Stimulated activated CD8-positive, alpha-beta memory T cell treated with anti-CD3 and anti-CD28 coated beads, Interleukin-2, amount 100 ng/mL, for 1 hour (primary cell): ENCODE measurements around the gene CNNM4.

Experiments used
- DNase-seq, 2 donors: peaks; one replicate each; pipeline ENCODE4 v3.0.0-alpha.2; 2020; ENCODE audit warnings: low read depth in 2 of 2

Gene CNNM4

DNA sequence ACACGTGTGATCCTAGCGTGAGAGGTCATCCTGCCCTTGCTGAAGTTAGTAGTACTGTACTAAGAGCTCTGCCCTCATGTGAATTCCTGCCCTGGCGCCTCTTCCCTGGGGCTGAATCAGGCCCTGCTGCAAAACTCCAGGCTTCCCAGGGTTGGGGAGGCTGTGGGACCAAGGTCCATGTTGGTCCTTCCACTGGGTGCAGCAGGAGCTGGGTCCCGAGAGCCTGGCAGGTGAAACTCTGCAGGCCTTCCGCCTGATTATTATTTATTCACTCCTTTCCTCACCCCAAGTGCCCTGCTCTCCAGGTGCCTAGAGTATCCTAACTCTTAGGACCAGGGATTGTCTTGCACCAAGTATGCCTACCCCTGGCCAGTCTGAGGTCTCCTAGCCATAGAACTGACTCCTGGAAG, 50.1 kb downstream of the CNNM4 start:
- DNase-seq: no peak

DNA sequence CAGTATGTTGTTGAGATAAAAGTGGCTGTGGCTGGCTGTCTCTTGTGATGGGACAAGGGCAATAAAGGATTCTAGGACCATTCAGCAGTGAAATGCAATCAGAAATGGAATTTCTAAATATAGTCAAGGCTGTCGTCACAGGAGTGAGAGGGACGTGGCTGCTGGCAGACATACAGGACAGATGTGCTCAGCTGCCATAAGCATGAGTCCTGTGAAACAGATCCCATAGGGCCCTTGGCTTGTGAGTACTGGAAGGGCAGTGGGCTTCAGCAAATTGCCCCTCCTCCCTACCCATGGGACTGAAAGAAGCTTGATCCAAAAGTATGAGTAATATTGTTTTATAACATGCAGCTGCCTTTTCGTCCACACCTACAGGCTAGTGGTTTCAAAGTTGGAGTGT, 51.2 kb downstream of the CNNM4 start:
- DNase-seq: no peak

DNA sequence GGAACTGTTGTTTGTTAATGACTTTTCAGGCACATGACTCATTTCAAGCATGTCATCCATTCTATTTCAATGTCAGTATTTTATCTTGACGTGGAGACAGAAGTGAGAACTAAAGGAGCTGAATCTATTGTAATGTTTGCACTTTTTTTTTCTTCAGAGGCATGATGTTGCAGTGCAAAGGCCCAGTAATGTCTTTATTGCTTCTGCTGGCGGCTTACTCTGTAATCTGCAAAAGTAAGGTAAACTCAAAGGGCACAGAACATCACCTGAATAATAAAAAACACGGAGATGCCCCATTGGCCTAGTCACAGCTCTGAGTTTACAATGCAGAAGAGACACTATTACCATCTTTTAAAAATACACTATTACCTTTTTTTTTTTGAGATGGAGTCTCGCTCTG, 53.0 kb downstream of the CNNM4 start:
- no peak for DNase-seq

DNA sequence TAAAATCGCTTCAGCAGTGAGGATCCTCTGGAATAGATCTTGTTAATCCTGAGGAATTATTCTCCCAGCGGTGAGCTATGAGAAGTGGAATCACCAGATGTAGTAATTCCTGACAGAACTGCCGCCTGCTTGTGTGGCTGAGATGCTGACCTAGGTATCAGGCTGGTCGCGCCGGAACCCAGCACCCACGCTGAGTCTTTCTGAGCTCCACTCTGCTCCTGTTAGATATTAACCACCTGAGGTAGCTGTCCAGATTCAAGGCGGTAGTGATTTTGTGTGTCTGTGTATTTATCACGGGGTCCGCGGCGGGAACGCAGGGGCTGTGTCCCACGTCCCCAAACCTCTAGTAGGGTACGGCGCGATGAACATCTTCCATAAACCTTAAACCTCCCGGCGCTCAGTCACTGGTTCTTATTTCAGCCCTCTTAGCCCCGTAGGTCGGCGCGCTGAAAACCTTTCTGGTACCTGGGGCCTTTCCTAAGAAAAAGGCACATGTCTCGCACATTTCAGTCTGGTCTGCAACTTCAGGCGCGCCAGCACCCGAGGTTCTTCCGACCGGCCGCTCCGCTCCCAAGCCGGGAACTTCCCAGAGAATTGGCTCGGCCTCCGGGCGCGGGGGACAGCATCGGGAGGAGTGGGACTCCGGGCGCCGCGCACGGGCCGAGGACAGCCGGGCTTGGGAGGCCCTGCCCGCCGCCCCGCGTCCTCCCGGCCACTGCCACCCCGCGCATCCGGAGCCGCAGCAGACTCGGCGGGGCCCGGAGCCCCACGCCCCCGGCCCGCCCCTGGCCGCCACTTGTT, 54.8 kb downstream of the CNNM4 start:
- no peak for DNase-seq

DNA sequence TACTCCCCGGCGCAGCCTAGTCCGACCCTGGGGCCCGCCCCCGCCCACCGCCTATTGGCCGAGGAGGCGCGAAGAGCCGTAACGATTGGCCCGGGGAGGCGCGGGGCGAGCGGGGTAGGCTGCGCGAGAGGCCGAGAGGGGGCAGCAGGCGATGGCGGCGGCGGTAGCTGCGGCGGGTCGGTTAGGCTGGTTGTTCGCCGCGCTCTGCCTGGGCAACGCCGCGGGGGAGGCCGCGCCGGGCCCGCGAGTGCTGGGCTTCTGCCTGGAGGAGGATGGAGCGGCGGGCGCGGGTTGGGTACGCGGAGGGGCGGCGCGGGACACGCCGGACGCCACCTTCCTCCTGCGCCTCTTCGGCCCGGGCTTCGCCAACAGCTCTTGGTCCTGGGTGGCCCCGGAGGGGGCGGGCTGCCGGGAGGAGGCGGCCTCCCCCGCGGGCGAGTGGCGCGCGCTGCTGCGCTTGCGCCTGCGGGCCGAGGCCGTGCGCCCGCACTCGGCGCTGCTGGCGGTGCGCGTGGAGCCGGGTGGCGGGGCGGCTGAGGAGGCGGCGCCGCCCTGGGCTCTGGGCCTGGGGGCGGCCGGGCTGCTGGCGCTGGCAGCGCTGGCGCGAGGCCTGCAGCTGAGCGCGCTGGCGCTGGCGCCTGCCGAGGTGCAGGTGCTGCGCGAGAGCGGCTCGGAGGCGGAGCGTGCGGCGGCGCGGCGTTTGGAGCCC, 55.6 kb downstream of the CNNM4 start, which contains the start of gene CNNM3:
TSS of gene CNNM3 (plus strand) at position 142 of the 709 bp plus-strand sequence. CDS start at position 152, 10 bp downstream.
- peak; percentile 91 to 92 for DNase-seq

DNA sequence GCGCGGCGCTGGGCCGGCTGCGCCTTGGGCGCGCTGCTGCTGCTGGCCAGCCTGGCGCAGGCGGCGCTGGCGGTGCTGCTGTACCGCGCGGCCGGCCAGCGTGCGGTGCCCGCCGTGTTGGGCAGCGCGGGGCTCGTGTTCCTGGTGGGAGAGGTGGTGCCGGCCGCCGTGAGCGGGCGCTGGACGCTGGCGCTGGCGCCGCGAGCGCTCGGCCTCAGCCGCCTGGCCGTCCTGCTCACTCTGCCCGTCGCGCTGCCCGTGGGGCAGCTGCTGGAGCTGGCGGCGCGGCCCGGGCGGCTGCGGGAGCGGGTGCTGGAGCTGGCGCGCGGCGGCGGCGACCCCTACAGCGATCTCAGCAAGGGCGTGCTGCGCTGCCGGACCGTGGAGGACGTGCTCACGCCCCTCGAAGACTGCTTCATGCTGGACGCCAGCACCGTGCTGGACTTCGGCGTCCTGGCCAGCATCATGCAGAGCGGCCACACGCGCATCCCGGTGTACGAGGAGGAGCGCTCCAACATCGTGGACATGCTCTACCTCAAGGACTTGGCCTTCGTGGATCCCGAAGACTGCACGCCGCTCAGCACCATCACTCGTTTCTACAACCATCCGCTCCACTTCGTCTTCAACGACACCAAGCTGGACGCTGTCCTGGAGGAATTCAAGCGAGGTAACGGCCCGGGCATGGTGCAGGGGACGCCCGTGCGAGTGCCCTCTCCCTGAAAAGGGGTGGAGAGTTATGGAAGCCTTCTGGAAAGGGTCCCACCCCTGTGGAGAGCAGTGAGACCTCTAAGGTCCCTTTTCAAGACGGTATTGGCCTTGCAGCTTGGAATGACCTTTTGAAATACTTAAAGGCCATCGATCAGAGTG, 56.4 kb downstream of the CNNM4 start:
- no peak for DNase-seq

DNA sequence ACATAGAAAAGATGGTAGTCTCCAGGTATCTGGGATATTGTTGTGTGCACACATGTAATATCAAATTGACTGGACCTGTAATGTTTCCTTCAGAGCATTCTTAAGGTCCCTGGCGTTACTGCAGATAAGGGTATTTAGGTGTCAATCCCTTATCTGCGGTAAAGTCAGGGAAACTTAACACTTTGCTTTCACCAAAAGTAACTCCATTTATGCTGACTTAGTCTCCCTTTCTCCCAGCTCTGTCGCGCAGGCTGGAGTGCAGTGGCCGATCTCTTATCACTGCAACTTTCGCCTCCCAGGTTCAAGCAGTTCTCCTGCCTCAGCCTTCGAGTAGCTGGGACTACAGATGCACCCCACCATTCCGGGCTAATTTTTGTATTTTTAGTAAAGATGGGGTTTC, 57.2 kb downstream of the CNNM4 start:
- no peak for DNase-seq

DNA sequence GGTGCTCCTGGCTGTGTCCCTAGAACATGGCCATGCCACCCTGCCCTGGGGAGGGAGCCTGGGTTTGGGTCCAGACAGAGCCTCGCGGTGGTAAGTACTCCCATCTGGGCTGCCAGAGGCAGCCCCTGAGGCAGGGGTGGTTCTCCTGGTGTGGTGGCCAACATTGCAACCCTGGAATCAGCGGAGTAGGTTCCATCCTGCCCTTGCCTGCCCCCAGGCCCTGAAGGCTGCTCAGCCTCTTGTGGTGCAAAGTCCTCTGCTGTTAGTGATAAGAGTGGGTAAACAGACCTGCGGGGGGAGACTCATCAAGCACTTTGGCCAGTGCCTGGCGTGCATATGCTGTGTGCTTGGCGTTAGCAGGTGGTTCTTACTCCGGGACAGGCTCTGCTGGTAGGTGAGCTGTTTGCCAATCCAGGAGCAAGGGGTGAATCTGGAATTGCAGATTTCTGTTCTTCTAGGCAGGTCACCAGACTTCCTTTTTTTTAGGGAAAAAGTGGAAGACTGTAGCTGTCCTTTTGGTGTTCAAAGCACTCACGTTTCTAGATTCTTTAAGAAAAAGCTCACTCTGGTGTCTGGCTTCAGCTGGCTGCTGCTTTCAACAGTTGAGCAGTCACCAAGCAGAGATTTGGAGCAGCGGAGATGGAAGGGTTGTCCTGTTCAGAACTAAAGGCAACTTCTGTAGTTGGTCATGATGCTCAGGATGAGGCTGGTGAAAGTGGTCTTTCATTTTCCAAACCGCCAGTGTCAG, 58.6 kb downstream of the CNNM4 start:
- no peak for DNase-seq

DNA sequence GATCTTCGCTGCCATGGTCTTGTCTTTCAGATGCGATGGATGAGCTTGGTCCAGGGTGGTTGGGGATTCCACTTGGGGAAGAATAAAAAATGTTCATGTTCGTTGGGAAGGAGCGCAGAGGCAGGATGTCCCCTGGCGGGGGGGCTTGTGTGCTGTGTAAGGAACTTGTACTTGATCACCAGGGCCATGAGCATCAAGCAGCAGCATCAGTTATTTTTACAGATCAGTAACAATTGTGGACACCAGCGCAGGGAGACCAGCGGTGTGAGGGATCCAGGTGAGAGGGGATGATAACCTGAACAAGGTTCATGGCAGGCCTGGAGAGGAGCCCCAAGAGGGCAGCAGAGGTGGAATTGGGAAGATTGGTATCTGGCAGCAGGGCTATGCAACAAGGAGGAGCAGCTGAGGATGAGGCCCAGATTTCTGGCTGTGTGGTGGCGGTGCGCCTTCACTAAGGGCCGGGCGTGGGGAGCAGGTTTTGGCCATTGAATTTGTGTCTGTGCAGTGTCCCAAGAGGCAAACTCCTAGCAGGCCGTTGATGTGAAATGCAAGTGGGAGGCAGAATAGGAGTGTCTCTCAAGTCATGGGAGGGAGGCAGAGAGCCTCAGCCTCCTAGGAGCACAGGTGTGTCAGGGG, 59.3 kb downstream of the CNNM4 start:
- no peak for DNase-seq

DNA sequence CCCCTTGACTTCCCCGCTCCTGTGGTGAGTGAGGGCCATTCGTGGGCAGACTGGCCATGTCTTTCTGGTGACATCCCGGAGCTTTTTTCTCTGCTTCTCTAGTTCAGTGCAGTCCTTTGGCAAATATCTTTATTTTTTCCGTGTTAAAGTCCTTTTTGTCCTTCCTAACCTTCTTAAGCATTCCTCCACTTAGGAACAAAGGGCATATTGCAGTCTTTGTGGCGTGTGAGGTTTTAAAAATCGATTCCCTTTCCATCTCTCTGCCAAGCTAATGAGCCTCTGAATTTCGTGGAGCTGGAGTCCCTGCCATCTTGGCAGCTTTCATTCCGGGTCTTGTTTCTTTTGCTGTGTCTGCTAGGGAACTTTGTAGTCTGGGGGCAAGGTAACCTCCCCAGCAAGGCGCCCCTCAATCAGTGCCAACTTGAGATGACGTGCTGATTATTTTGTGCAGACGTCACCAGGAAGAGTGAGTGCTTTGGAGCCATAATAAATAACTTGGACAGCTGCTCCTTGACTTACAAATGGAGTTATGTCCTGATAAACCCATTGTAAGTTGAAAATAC, 60.5 kb downstream of the CNNM4 start:
- no peak for DNase-seq

DNA sequence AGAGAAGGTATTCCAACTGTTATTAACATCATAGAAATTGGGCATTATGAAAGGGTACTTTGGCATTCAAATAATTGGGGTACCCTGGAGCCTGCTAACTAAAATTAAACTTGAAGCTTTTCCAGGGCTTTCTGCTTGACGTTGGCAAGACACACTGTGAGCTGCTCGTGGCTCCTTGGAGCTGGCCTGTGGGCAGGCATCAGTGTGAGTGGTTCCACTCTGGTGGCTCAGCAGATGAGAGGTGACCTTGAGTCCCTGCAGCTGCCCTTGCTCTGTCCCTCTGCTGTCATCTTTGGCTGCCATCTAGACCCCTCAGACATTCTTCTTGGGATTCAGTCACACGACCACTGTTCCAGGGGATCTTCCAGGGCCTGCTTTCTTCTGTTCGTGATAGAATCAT, 62.1 kb downstream of the CNNM4 start:
- DNase-seq: no peak

DNA sequence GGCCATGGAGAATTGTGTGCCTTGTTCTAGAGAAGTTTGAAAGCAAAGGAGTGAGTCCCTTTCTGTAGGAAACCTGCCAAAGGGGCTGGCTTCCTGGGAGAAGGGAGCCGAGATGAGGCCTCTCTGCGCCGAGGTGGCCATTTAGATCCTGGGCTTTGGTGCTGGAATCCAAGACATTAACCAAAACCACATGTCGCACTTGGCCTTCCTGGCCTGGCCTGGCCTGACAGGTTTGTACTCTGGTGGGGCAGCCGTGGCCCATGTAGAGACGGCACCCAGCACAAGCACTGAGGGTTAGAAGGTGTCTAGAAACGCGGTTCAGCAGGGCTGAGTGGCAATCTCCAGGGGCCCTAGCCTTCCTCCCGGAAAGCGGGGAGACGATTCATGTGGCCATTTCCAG, 62.5 kb downstream of the CNNM4 start:
- no peak for DNase-seq

DNA sequence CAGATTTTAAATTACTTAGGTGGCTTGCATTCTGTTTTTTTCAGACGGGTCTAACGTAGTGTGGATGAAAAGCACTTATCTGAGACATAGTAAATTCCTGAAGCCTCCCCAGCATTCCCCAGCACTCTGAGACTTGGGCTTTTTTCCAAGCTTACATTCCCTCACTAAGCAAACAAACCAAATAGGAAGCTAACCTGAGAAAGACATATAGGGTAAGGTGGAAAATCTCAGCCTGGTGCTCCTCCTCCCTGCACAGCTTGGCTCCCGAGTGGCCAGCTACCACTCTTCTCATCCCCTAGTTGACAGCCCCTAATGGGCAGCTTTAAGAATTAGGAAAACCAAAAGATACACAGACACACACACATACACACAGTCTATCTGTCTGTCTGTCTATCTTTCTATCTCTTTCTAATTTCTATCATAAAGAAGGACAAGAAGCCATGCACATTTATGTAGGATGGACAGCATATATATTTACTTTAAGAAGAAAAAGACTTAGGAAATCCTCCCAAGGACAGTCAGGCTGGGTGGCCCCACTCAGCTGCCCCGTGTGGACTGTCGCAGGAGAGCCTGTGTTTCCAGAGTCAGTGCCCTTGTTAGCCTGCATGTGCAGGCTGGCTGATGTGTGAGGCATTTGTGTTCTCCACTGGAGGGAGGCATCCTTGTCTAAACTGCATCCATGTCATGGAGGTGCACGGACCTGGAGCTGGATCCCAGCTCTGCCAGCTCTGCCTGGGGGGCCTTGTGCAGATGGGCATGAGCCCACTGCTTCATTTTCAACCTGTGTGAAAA, 63.6 kb downstream of the CNNM4 start:
- no peak for DNase-seq

DNA sequence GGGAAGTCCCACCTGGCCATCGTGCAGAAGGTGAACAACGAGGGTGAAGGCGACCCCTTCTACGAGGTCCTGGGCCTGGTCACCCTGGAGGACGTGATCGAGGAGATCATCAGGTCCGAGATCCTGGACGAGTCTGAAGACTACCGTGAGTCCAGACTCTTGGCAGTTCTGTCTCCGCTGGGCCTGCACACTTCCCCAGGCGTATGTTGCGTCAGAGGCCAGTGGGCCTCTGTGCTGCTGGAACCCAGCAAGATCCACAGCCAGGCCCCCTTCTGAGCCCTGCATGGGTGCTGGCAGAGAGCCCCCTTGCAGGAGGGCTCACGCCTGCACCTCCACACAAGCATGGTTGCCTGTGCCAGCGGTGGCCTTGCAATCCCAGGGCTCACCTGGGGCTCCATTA, 64.4 kb downstream of the CNNM4 start:
- no peak for DNase-seq

DNA sequence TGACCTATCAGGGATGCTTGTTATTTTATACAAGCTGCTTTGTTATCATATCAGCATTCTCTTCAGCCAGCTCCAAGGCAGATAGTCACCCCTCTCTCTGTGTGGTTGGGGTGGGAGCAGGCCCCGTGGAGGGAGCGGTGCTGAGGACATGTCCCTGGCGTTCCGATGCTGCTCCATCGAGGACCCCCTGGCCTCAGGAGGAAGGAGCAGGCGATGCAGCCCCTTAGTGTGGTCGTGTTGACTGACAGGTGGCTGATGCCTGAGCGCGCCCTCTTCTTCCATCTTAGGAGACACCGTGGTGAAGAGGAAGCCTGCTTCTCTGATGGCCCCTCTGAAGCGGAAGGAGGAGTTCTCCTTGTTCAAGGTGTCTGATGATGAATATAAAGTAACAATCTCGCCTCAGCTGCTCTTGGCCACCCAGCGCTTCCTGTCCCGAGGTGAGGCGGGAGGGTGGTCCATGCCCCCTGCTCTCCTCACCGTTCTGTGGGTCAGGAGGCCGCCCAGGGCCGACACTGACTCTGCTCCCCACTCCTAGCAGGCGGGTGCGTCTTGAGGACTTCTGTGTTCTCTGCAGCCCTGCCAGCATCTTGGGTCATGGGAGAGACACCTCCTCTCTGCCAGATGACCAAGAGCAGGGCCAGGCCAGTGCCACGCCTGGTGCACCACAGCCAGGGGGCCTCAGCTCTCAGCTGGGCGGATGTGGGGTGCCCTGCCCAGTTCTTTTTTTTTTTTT, 66.0 kb downstream of the CNNM4 start:
- DNase-seq: no peak

DNA sequence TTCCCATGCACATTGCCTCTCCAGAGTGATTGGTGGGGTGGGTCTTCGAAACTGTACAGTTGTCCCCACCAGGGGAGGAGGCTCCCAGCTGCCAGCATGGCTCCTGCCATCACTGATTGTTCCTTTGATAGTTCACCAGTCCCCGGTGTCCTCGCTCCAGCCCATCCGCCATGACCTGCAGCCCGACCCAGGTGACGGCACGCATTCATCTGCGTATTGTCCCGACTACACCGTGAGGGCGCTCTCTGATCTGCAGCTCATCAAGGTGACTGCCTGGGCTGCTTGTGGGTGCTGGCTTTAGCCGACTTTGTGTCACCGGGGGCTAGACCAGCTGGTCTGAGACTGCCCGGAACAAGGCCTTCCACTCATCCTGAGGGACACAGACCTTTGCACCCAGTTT, 67.7 kb downstream of the CNNM4 start:
- DNase-seq: no peak

DNA sequence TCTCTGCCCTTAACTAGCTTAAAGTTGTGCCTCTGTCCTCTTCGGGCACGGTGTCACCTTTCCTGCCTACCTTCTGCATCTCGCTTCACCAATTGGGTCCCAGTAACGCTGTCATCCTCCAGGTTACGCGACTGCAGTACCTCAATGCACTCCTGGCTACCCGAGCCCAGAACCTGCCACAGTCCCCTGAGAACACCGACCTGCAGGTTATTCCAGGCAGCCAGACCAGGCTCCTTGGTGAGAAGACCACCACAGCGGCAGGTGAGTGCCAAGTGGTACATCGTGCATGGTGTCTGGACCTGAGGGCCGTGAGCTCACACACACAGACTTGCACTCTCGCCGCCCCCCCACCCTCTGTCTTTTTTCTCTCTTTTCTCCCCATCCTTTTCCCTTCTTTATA, 68.2 kb downstream of the CNNM4 start:
- DNase-seq: no peak

DNA sequence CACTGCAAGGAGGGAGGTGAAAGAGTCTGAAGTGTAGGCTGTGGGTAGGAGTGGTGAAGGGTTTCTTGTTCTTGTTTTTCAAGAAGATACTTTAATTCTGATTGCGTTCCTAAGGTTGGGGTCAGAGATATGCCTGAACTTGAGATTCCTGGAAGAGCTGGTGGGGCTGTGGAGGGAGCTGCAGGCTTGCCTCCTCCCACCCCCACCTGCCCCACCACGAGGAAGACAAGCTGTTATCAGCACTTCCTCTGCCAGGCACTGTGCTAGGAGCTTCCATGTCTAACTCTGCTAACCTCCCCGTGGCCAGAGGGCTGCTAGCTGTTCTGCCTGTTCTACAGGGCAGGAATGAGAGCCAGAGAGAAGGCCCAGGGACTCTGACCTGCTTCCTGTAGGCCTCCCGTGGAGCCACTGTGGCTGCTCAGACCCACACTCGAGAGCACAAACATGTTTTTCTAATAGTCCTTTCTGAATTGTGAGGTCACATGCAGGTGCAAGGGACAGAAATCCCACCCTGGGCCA, 69.4 kb downstream of the CNNM4 start:
- no peak for DNase-seq

DNA sequence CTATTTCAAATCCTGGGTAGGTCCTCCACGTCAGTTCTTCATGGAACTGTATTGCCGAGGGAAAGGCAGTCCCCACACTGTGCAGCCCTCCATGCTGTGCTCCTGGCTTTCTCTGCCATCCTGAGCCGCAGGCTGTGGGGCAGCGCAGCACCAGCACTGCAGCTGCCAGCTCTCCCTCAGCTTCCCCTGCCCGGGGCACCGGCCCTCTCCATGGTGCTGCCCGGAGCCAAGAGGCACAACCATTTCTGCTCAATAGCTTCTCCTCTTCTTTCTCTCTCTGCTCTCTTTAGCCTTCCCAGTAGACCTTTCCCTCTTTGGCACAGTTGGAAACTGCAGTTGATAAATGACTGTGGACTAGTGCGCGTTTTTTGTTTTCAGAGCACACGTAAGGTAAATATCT, 71.0 kb downstream of the CNNM4 start:
- DNase-seq: no peak
